HEK293T (cell line): ENCODE data around the gene CCT7.

Experiments
- BHLHE40 ChIP-seq: fragments of 450-650 bp; IDR thresholded peaks from 2 replicates; pipeline ENCODE4 v1.6.1; 2016; ENCODE audit warnings: mild to moderate bottlenecking, moderate library complexity, borderline replicate concordance
- ELF4 ChIP-seq: fragments of 450-650 bp; IDR thresholded peaks from 2 replicates; pipeline ENCODE4 v1.6.1; 2017; ENCODE audit warnings: antibody characterized with exemption
- FOXK2 ChIP-seq: fragments of 450-650 bp; IDR thresholded peaks from 2 replicates; pipeline ENCODE4 v1.6.1; 2016; ENCODE audit warnings: mild to moderate bottlenecking
- FOXM1 ChIP-seq: fragments of 450-650 bp; IDR thresholded peaks from 2 replicates; pipeline ENCODE4 v1.6.1; 2017; ENCODE audit warnings: mild to moderate bottlenecking, borderline replicate concordance
- HDGF ChIP-seq: fragments of 450-650 bp; IDR thresholded peaks from 2 replicates; pipeline ENCODE4 v1.6.1; 2017; ENCODE audit warnings: antibody characterized with exemption, borderline replicate concordance
- LEF1 ChIP-seq: fragments of 450-650 bp; IDR thresholded peaks from 2 replicates; pipeline ENCODE4 v1.6.1; 2017; ENCODE audit warnings: mild to moderate bottlenecking, borderline replicate concordance
- NFRKB ChIP-seq: fragments of 450-650 bp; IDR thresholded peaks from 2 replicates; pipeline ENCODE4 v1.6.1; 2016; ENCODE audit warnings: mild to moderate bottlenecking, moderate library complexity
- SP1 ChIP-seq: fragments of 450-650 bp; IDR thresholded peaks from 2 replicates; pipeline ENCODE4 v1.6.1; 2017
- SUZ12 ChIP-seq: fragments of 450-650 bp; IDR thresholded peaks from 2 replicates; pipeline ENCODE4 v1.6.1; 2016; ENCODE audit warnings: mild to moderate bottlenecking
- TARDBP ChIP-seq: fragments of 450-650 bp; IDR thresholded peaks from 2 replicates; pipeline ENCODE4 v1.6.1; 2016

GRCh38 chr2:73233932-73234832 is at the start of gene CCT7:
- TF ChIP-seq NFRKB (peak; percentile 69; the same call in 1 of the 2 replicates), FOXK2 (no peak), TARDBP (no peak), SP1 (no peak), LEF1 (peak; percentile 74; the same call in 1 of the 2 replicates), FOXM1 (no peak), BHLHE40 (no peak), HDGF (no peak), ELF4 (peak; percentile 76), SUZ12 (no peak)
